Hepatocyte (in vitro differentiated cells): ENCODE measurements around the gene TKT. TPM values are rescaled to one million over a fixed set of nuclear protein-coding genes. Genes with fewer than 3 reads are reported as not detected.
"Not testable (repeated sequence)": the region's sequence is repeated elsewhere in the genome, so short reads cannot be mapped to it uniquely, and the experiment has no call there.

ENCODE experiments used
- DNase-seq: peaks from one replicate; pipeline ENCODE4 v3.0.0-alpha.2; 2016; ENCODE audit warnings: low spot score
- H2AFZ ChIP-seq: fragments of 200-600 bp; sonication (generic); 2 replicates; pipeline ENCODE4 v1.6.0; 2016; ENCODE audit warnings: antibody characterized with exemption, mild to moderate bottlenecking
- H3K27ac ChIP-seq: fragments of 200-600 bp; sonication (generic); 2 replicates; pipeline ENCODE4 v1.5.1; 2016; ENCODE audit warnings: mild to moderate bottlenecking
- H3K27me3 ChIP-seq: fragments of 200-600 bp; sonication (generic); 2 replicates; pipeline ENCODE4 v1.6.1; 2016
- H3K36me3 ChIP-seq: fragments of 200-600 bp; sonication (generic); replicated peaks from 2 replicates; pipeline ENCODE4 v1.5.1; 2016; ENCODE audit warnings: low read depth; ENCODE audit not compliant: insufficient read depth
- H3K4me1 ChIP-seq: fragments of 200-600 bp; sonication (generic); 2 replicates; pipeline ENCODE4 v1.5.1; 2016; ENCODE audit warnings: mild to moderate bottlenecking, moderate library complexity; ENCODE audit not compliant: insufficient read depth
- H3K4me2 ChIP-seq: fragments of 200-600 bp; sonication (generic); 2 replicates; pipeline ENCODE4 v1.6.0; 2016
- H3K4me3 ChIP-seq: fragments of 200-600 bp; sonication (generic); 2 replicates; pipeline ENCODE4 v1.5.1; 2016; ENCODE audit warnings: mild to moderate bottlenecking
- H3K79me2 ChIP-seq: fragments of 200-600 bp; sonication (generic); 2 replicates; pipeline ENCODE4 v1.6.0; 2017; ENCODE audit warnings: mild to moderate bottlenecking
- H3K9me2 ChIP-seq: fragments of 200-600 bp; sonication (generic); replicated peaks from 2 replicates; pipeline ENCODE4 v1.6.0; 2017; ENCODE audit warnings: mild to moderate bottlenecking; ENCODE audit not compliant: insufficient read depth
- H3K9me3 ChIP-seq: fragments of 200-600 bp; sonication (generic); 2 replicates; pipeline ENCODE4 v1.5.1; 2016; ENCODE audit warnings: low read depth, mild to moderate bottlenecking
- H4K20me1 ChIP-seq: fragments of 200-600 bp; sonication (generic); 2 replicates; pipeline ENCODE4 v1.6.0; 2016; ENCODE audit warnings: mild to moderate bottlenecking; ENCODE audit not compliant: insufficient read depth, poor library complexity, severe bottlenecking
- CTCF ChIP-seq: fragments of 200-600 bp; sonication (generic); IDR thresholded peaks from 2 replicates; pipeline ENCODE4 v1.5.1; 2016; ENCODE audit warnings: antibody characterized with exemption, mild to moderate bottlenecking; ENCODE audit not compliant: poor library complexity
- EZH2 ChIP-seq: fragments of 200-600 bp; sonication (generic); IDR thresholded peaks from 2 replicates; pipeline ENCODE4 v1.6.1; 2016; ENCODE audit warnings: antibody characterized with exemption, mild to moderate bottlenecking, borderline replicate concordance
- EZH2phosphoT487 ChIP-seq: fragments of 200-600 bp; sonication (generic); IDR thresholded peaks from one replicate; pipeline ENCODE4 v1.6.1; 2018; ENCODE audit warnings: antibody characterized with exemption, mild to moderate bottlenecking, low read depth, moderate library complexity; ENCODE audit not compliant: unreplicated experiment, severe bottlenecking
- WGBS: methylation state at CpG from one replicate; pipeline ENCODE4 v1.1.6; 2016; ENCODE audit warnings: low lambda C conversion rate; ENCODE audit errors: missing lambda C conversion rate; 5-methylcytosine and 5-hydroxymethylcytosine counted together
- polyA plus RNA-seq: library from polyadenylated mRNA; unstranded; fragments of >200 nt; fragmentation: Nextera tagmentation; extraction: Ambion mirVana; gene quantifications from 2 replicates; pipeline ENCODE4 v1.2.1, GENCODE V29; 2016
- total RNA-seq: library from RNA; depleted of rRNA; stranded (reverse); fragments of >200 nt; gene quantifications from 2 replicates; pipeline ENCODE4 v1.2.3, GENCODE V29; 2014

Gene TKT
- total and polyA plus RNA-seq, 2 experiments from 2014 or later: 149 to 265 TPM

GRCh38 chr3:53274938-53275605 lies 19.2 kb upstream of the TKT start:
- no peaks in the 10 kb centered on the region for H4K20me1 ChIP-seq
- WGBS: 58% methylated on average over 5 of the region's 5 CpGs
- no peaks in the 10 kb centered on the region for H3K9me3 ChIP-seq
- H3K27me3 ChIP-seq: no peaks in the 10 kb centered on the region
- no peak overlapping the region for H3K4me3 ChIP-seq
- no peaks in the 10 kb centered on the region for H3K9me2 ChIP-seq
- H3K36me3 ChIP-seq: no peaks in the 10 kb centered on the region
- no peak overlapping the region for H3K4me2 ChIP-seq
- TF ChIP-seq EZH2 (no peak), CTCF (no peak), EZH2phosphoT487 (no peak)
- no peak overlapping the region for H2AFZ ChIP-seq
- H3K4me1 ChIP-seq: peaks cover 4% of the 10 kb centered on the region
- no peak for DNase-seq
- no peaks in the 10 kb centered on the region for H3K79me2 ChIP-seq
- H3K27ac ChIP-seq: no peak overlapping the region

GRCh38 chr3:53273146-53273670 lies 17.4 kb upstream of the TKT start:
- no peak overlapping the region for H3K4me3 ChIP-seq
- H4K20me1 ChIP-seq: no peaks in the 10 kb centered on the region
- H3K27me3 ChIP-seq: no peaks in the 10 kb centered on the region
- no peaks in the 10 kb centered on the region for H3K9me3 ChIP-seq
- no peaks in the 10 kb centered on the region for H3K79me2 ChIP-seq
- TF ChIP-seq EZH2 (no peak), CTCF (no peak), EZH2phosphoT487 (no peak)
- H3K27ac ChIP-seq: no peak overlapping the region
- peaks cover 10% of the 10 kb centered on the region for H3K4me1 ChIP-seq
- no peak overlapping the region for H3K4me2 ChIP-seq
- WGBS: 87% methylated on average over 10 of the region's 10 CpGs
- H2AFZ ChIP-seq: no peak overlapping the region
- no peak for DNase-seq
- no peaks in the 10 kb centered on the region for H3K9me2 ChIP-seq
- no peaks in the 10 kb centered on the region for H3K36me3 ChIP-seq

GRCh38 chr3:53269888-53270880 lies 14.4 kb upstream of the TKT start:
- no peaks in the 10 kb centered on the region for H3K9me3 ChIP-seq
- peak; percentile 92 for DNase-seq
- peak overlapping the region; percentile 48 for H3K4me2 ChIP-seq
- TF ChIP-seq EZH2phosphoT487 (no peak), EZH2 (no peak), CTCF (no peak)
- H4K20me1 ChIP-seq: no peaks in the 10 kb centered on the region
- WGBS: 35% methylated on average over 12 of the region's 12 CpGs
- no peaks in the 10 kb centered on the region for H3K36me3 ChIP-seq
- H2AFZ ChIP-seq: peak overlapping the region; percentile 49
- H3K4me3 ChIP-seq: no peak overlapping the region
- H3K27ac ChIP-seq: peak overlapping the region; percentile 88
- H3K27me3 ChIP-seq: no peaks in the 10 kb centered on the region
- no peaks in the 10 kb centered on the region for H3K79me2 ChIP-seq
- no peaks in the 10 kb centered on the region for H3K9me2 ChIP-seq
- H3K4me1 ChIP-seq: peaks cover 10% of the 10 kb centered on the region

- 96% methylated on average over 11 of the region's 11 CpGs for WGBS
- peak overlapping the region; percentile 88 for H3K27ac ChIP-seq
- not testable (repeated sequence) for DNase-seq, H2AFZ ChIP-seq, H3K27me3 ChIP-seq, H3K9me2 ChIP-seq, H3K36me3 ChIP-seq, H3K9me3 ChIP-seq, H3K79me2 ChIP-seq, H3K4me3 ChIP-seq, H3K4me1 ChIP-seq, H4K20me1 ChIP-seq
- H3K4me2 ChIP-seq: peak overlapping the region; percentile 48
Measured at GRCh38 chr3:53269193-53269592, 13.4 kb upstream of the TKT start.
